K562 (cell line): Measurements from ENCODE around the gene AGPAT3. TPM values are rescaled to one million over a fixed set of nuclear protein-coding genes. Genes with fewer than 3 reads are reported as not detected.

Experiments
- ARNT ChIP-seq, 2 experiments: fragments of 450-650 bp; IDR thresholded peaks; 2 replicates each; pipeline ENCODE4 v1.6.1; 2016; ENCODE audit warnings: mild to moderate bottlenecking in 1 of 2
- BCOR ChIP-seq: fragments of 450-650 bp; IDR thresholded peaks from 2 replicates; pipeline ENCODE4 v1.6.1; 2016
- BRD4 ChIP-seq: fragments of 200-600 bp; sonication (generic); IDR thresholded peaks from 2 replicates; pipeline ENCODE4 v1.6.1; 2017; ENCODE audit warnings: inconsistent platforms
- ELF1 ChIP-seq: fragments of 200-800 bp; sonication (Bioruptor generic); IDR thresholded peaks from 2 replicates; pipeline ENCODE4 v1.6.1; 2016; ENCODE audit warnings: missing genetic modification characterization, missing compliant biosample characterization
- ERF ChIP-seq: fragments of 450-650 bp; formaldehyde crosslinking; IDR thresholded peaks from 2 replicates; pipeline ENCODE4 v1.4.0; 2020; ENCODE audit warnings: mild to moderate bottlenecking, mixed read lengths
- ESRRA ChIP-seq: fragments of 450-650 bp; IDR thresholded peaks from 2 replicates; pipeline ENCODE4 v1.6.1; 2014; ENCODE audit warnings: low read depth, mild to moderate bottlenecking, moderate library complexity, borderline replicate concordance
- FOXA3 ChIP-seq, 2 experiments: fragments of 450-650 bp in 1 of 2; sonication (generic) in 1 of 2; formaldehyde crosslinking; IDR thresholded peaks in 1 of 2; conservative IDR thresholded peaks in 1 of 2; 2 replicates each; pipeline versions ENCODE4 v1.4.0 to v1.8.0; 2020 to 2022; ENCODE audit warnings: mild to moderate bottlenecking in 2 of 2, missing genetic modification reagents in 1 of 2
- FOXM1 ChIP-seq, 2 experiments: fragments of 450-650 bp in 1 of 2; sonication (generic) in 1 of 2; formaldehyde crosslinking in 1 of 2; IDR thresholded peaks; 2 replicates each; pipeline versions ENCODE4 v1.6.1 to v1.9.0; 2017 to 2022; ENCODE audit warnings: low read depth in 2 of 2, mild to moderate bottlenecking in 2 of 2, missing genetic modification reagents in 1 of 2, moderate library complexity in 1 of 2
- HDAC1 ChIP-seq, 2 experiments: fragments of 450-650 bp; IDR thresholded peaks; 2 replicates each; pipeline ENCODE4 v1.6.1; 2016 to 2017; ENCODE audit warnings: inconsistent platforms in 1 of 2, mild to moderate bottlenecking in 1 of 2, moderate library complexity in 1 of 2
- HDAC2 ChIP-seq: fragments of 450-650 bp; IDR thresholded peaks from 2 replicates; pipeline ENCODE4 v1.6.1; 2016; ENCODE audit warnings: mild to moderate bottlenecking
- KDM4B ChIP-seq, 2 experiments: fragments of 450-650 bp in 1 of 2; sonication (generic) in 1 of 2; IDR thresholded peaks; 2 replicates each; pipeline ENCODE4 v1.6.1; 2016 to 2017; ENCODE audit warnings: borderline replicate concordance in 2 of 2, antibody characterized with exemption in 1 of 2, low read depth in 1 of 2, mild to moderate bottlenecking in 1 of 2
- MCM3 ChIP-seq: fragments of 450-650 bp; IDR thresholded peaks from 2 replicates; pipeline ENCODE4 v1.6.1; 2016
- RUNX1 ChIP-seq: sonication (generic); IDR thresholded peaks from 2 replicates; pipeline ENCODE4 v1.6.1; 2016; ENCODE audit warnings: antibody characterized with exemption, low read depth
- SAFB2 ChIP-seq: fragments of 200-400 bp; formaldehyde crosslinking; IDR thresholded peaks from 2 replicates; pipeline ENCODE4 v1.6.1; 2018; ENCODE audit warnings: borderline replicate concordance, low read length, low read depth, moderate library complexity; ENCODE audit not compliant: severe bottlenecking
- SMC3 ChIP-seq: conservative IDR thresholded peaks from 2 replicates; pipeline ENCODE4 v1.6.1; 2011; ENCODE audit warnings: low read depth, low read length, improper control_type of control experiment; ENCODE audit not compliant: insufficient read depth
- SOX6 ChIP-seq: fragments of 450-650 bp; IDR thresholded peaks from 2 replicates; pipeline ENCODE4 v1.6.1; 2014; ENCODE audit warnings: mild to moderate bottlenecking
- SRSF3 ChIP-seq: fragments of 200-400 bp; formaldehyde crosslinking; IDR thresholded peaks from 2 replicates; pipeline ENCODE4 v1.6.1; 2016; ENCODE audit warnings: mild to moderate bottlenecking, low read length, moderate library complexity; ENCODE audit not compliant: insufficient read depth
- SUPT5H ChIP-seq: fragments of 450-650 bp; IDR thresholded peaks from 2 replicates; pipeline ENCODE4 v1.6.1; 2016
- TBL1XR1 ChIP-seq, 2 experiments: IDR thresholded peaks; 2 replicates each; pipeline ENCODE4 v1.6.1; 2012; ENCODE audit warnings: improper control_type of control experiment in 2 of 2, low read length in 2 of 2, mild to moderate bottlenecking in 1 of 2
- ZBED1 ChIP-seq: IDR thresholded peaks from 2 replicates; pipeline ENCODE4 v1.6.1; 2014
- ZBTB1 ChIP-seq: sonication (generic); formaldehyde crosslinking; IDR thresholded peaks from 2 replicates; pipeline ENCODE4 v1.8.1; 2023; ENCODE audit warnings: missing genetic modification reagents, low read depth, mild to moderate bottlenecking, borderline replicate concordance
- ZNF121 ChIP-seq: sonication (generic); formaldehyde crosslinking; conservative IDR thresholded peaks from 2 replicates; pipeline ENCODE4 v1.8.0; 2022; ENCODE audit warnings: missing genetic modification reagents
- ZNF197 ChIP-seq: fragments of 200-800 bp; sonication (Bioruptor generic); IDR thresholded peaks from 2 replicates; pipeline ENCODE4 v1.6.1; 2016; ENCODE audit warnings: low read depth, missing genetic modification characterization, missing compliant biosample characterization
- ZNF311 ChIP-seq: fragments of 250-450 bp; sonication (Bioruptor Pico); IDR thresholded peaks from 2 replicates; pipeline ENCODE4 v1.4.0; 2020; ENCODE audit warnings: mild to moderate bottlenecking, moderate library complexity
- ZNF583 ChIP-seq: fragments of 250-450 bp; sonication (Bioruptor Pico); IDR thresholded peaks from 2 replicates; pipeline ENCODE4 v1.4.0; 2020
- ZNF707 ChIP-seq: fragments of 250-450 bp; sonication (Bioruptor Pico); conservative IDR thresholded peaks from 2 replicates; pipeline ENCODE4 v1.8.0; 2022; ENCODE audit warnings: inconsistent platforms, mild to moderate bottlenecking, moderate library complexity
- ZNF79 ChIP-seq: fragments of 250-450 bp; sonication (Bioruptor Pico); IDR thresholded peaks from 2 replicates; pipeline ENCODE4 v1.4.0; 2020; ENCODE audit warnings: low read depth, mild to moderate bottlenecking, moderate library complexity
- polyA plus RNA-seq, 8 experiments: library from polyadenylated mRNA; depleted of rRNA in 4 of 8; stranded (reverse) in 5 of 8; unstranded in 3 of 8; fragments of >200 nt; fragmentation: Nextera tagmentation in 2 of 8; fragmentation: Illumina TruSeq in 1 of 8; extraction: Ambion mirVana in 2 of 8; extraction: Trizol in 1 of 8; gene quantifications; 2 replicates each; pipeline versions ENCODE4 v1.2.1 to v1.2.3, GENCODE V29; 2011 to 2014; ENCODE audit warnings: inconsistent platforms in 1 of 8, missing spikeins in 1 of 8
- total RNA-seq, 7 experiments: library from RNA; depleted of rRNA in 6 of 7; stranded (reverse); fragments of >200 nt in 6 of 7; fragmentation: Illumina TruSeq in 2 of 7; extraction: Trizol in 2 of 7; gene quantifications; 2 replicates each; pipeline versions ENCODE4 v1.2.1 to v1.2.3, GENCODE V29; 2011 to 2021; ENCODE audit warnings: low replicate concordance in 1 of 7
- TF ChIP-seq, protein P1 (sequence below): fragments of 450-650 bp; formaldehyde crosslinking; IDR thresholded peaks from 2 replicates; pipeline ENCODE4 v1.4.0; 2020; ENCODE audit warnings: mild to moderate bottlenecking, moderate library complexity
- TF ChIP-seq, protein P2 (sequence below): fragments of 250-450 bp; sonication (Bioruptor Pico); IDR thresholded peaks from 2 replicates; pipeline ENCODE4 v1.6.1; 2021; ENCODE audit warnings: mild to moderate bottlenecking

Gene AGPAT3
- total and polyA plus RNA-seq, 9 of the 15 experiments (the other 6 are each of a cell fraction or from before 2014, with no cell fraction given): 1.5 to 88.4 (median 35.7) TPM

DNA sequence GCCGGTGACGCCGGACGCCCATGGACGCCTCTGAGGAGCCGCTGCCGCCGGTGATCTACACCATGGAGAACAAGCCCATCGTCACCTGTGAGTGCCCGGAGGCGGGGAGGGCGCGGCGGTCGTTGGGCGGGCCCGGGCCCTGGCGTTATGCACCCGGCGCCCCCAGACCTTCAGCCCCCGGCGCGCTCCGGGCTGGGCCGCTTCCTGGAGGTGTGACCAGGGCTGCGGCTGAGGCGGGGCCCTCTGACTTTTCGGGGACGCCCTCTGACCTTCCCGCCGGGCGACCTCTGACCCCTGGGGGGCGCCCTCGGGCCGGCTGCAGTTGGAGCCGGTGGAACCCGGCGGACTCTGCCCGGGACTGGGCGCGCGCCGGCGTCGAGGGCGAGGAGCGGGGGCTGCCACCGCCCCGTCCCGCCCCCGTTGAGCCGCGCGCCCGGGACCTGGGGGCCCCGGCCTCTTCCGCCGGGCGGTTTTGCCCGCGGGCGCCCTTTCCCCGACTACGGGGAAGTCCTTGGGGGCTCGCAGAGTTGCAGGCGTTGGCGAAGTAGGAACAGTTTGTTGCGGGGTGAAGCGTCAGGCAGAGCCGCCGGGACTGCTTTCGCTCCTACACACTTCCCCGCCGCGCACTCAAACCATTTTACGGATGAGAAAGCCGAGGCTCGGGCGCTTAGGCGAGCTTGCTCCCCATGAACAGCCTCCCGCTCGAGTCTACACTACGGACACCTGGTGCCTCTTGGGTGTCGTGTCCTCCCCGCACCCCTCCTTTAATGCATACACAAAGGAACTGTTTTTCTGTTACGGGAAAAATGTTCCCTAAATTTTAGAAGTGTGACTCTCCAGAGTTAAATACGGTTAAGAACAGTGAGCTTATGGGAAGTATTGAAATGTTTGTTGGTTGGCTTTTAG, 147.7 kb downstream of the AGPAT3 start (continued):
- TF ChIP-seq ELF1 (peak; percentile 92), HDAC1 (IDR thresholded peaks at IDR 0.05) (peak in 1 of 2 experiments; percentile 26; a peak in 1 of 4 replicates), ZNF121 (CRISPR knock-in tag) (no peak), FOXM1 (IDR thresholded peaks at IDR 0.05; ENCODE audit: low read depth) (no peak), FOXM1 (CRISPR knock-in tag; IDR thresholded peaks at IDR 0.05; ENCODE audit: low read depth) (no peak), KDM4B (IDR thresholded peaks at IDR 0.05; ENCODE audit: borderline replicate concordance in 2 of 2, low read depth in 1 of 2) (peak in 1 of 2 experiments; percentile 4; a peak in 1 of 4 replicates), ZNF79 (CRISPR knock-in tag) (no peak), FOXA3 (CRISPR knock-in tag; conservative IDR thresholded peaks at IDR 0.05 in 1 of 2, IDR thresholded peaks at IDR 0.05 in 1 of 2) (0 out of 4 replicates have a peak, but pooled peaks of 1 of the 2 experiments have one; percentile 58), ZBTB1 (peak; percentile 76; the same call in 1 of the 2 replicates), ZBED1 (no peak), MCM3 (no peak), SOX6 (peak; percentile 53), ESRRA (peak; percentile 98), BCOR (peak; percentile 83), SMC3 (peak; percentile 37; the same call in 1 of the 2 replicates), SUPT5H (no peak), ZNF197 (CRISPR knock-in tag) (no peak), TBL1XR1 (IDR thresholded peaks at IDR 0.05; ENCODE audit: low read length in 2 of 2) (no peak), ZNF311 (CRISPR knock-in tag) (no peak), SAFB2 (no peak), ERF (CRISPR knock-in tag) (no peak), ZNF707 (0 out of 2 replicates have a peak, but pooled peaks have one; percentile 15), ARNT (IDR thresholded peaks at IDR 0.05) (no peak), BRD4 (0 out of 2 replicates have a peak, but pooled peaks have one; percentile 24), RUNX1 (no peak), HDAC2 (peak; percentile 38; the same call in 1 of the 2 replicates), SRSF3 (no peak), ZNF583 (CRISPR knock-in tag) (peak; percentile 42; the same call in 1 of the 2 replicates)
- TF ChIP-seq, protein P1, sequence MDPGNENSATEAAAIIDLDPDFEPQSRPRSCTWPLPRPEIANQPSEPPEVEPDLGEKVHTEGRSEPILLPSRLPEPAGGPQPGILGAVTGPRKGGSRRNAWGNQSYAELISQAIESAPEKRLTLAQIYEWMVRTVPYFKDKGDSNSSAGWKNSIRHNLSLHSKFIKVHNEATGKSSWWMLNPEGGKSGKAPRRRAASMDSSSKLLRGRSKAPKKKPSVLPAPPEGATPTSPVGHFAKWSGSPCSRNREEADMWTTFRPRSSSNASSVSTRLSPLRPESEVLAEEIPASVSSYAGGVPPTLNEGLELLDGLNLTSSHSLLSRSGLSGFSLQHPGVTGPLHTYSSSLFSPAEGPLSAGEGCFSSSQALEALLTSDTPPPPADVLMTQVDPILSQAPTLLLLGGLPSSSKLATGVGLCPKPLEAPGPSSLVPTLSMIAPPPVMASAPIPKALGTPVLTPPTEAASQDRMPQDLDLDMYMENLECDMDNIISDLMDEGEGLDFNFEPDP (CRISPR knock-in tag): no peak
- TF ChIP-seq, protein P2, sequence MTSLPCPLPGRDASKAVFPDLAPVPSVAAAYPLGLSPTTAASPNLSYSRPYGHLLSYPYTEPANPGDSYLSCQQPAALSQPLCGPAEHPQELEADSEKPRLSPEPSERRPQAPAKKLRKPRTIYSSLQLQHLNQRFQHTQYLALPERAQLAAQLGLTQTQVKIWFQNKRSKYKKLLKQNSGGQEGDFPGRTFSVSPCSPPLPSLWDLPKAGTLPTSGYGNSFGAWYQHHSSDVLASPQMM (CRISPR knock-in tag): no peak
